GM21619 (cell line): ENCODE results near the gene SLC27A1.
A peak's percentile ranks its signal among the peaks of the same experiment; 100 is the strongest.
"Not testable (repeated sequence)": the region's sequence is repeated elsewhere in the genome, so short reads cannot be mapped to it uniquely, and the experiment has no call there.

Experiments used
- ATAC-seq: cut with Tn5 transposase; IDR thresholded peaks from one replicate; pipeline ENCODE4 v1.9.1; 2021; ENCODE audit not compliant: unreplicated experiment

Gene SLC27A1

GRCh38 chr19:17486545-17487240 lies 16.4 kb downstream of the SLC27A1 start:
- no peak for ATAC-seq

GRCh38 chr19:17487284-17488121 lies 17.2 kb downstream of the SLC27A1 start:
- ATAC-seq = no peak

- ATAC-seq = no peak
Measured at GRCh38 chr19:17488593-17489391, 18.5 kb downstream of the SLC27A1 start.

GRCh38 chr19:17489392-17490030 lies 19.2 kb downstream of the SLC27A1 start:
- ATAC-seq = no peak

GRCh38 chr19:17490411-17490810 lies 20.1 kb downstream of the SLC27A1 start:
- no peak for ATAC-seq

- ATAC-seq = no peak
Measured at GRCh38 chr19:17491287-17491686, 21.0 kb downstream of the SLC27A1 start.

GRCh38 chr19:17495639-17496296 lies 25.4 kb downstream of the SLC27A1 start:
- ATAC-seq = no peak

- ATAC-seq = peak; percentile 66
Measured at GRCh38 chr19:17496337-17496997, 26.1 kb downstream of the SLC27A1 start.

- no peak for ATAC-seq
Measured at GRCh38 chr19:17497149-17497798, 26.9 kb downstream of the SLC27A1 start.

- ATAC-seq = not testable (repeated sequence)
Measured at GRCh38 chr19:17499025-17499424, 28.7 kb downstream of the SLC27A1 start.

- ATAC-seq = no peak
Measured at GRCh38 chr19:17499648-17500446, 29.5 kb downstream of the SLC27A1 start.

GRCh38 chr19:17500447-17501198 lies 30.3 kb downstream of the SLC27A1 start:
- no peak for ATAC-seq

- ATAC-seq = no peak
Measured at GRCh38 chr19:17503240-17503639, 32.9 kb downstream of the SLC27A1 start.

GRCh38 chr19:17504030-17504429 lies 33.7 kb downstream of the SLC27A1 start:
- ATAC-seq = no peak

GRCh38 chr19:17504456-17504855 lies 34.1 kb downstream of the SLC27A1 start:
- ATAC-seq = no peak

- ATAC-seq = no peak
Measured at GRCh38 chr19:17505223-17505622, 34.9 kb downstream of the SLC27A1 start.

GRCh38 chr19:17506745-17507144 lies 36.4 kb downstream of the SLC27A1 start:
- ATAC-seq = no peak

GRCh38 chr19:17508558-17508933 lies 38.2 kb downstream of the SLC27A1 start:
- ATAC-seq = not testable (repeated sequence)
